ENCODE results near the gene ARFGAP1. TPM values are rescaled to one million over a fixed set of nuclear protein-coding genes. Genes with fewer than 3 reads are reported as not detected.
A peak's percentile ranks its signal among the peaks of the same experiment; 100 is the strongest.

ARFGAP1 gene
- polyA plus RNA-seq, 2 of the 4 experiments (the other 2 are of a cell fraction), result 41.0 to 106 TPM

DNA sequence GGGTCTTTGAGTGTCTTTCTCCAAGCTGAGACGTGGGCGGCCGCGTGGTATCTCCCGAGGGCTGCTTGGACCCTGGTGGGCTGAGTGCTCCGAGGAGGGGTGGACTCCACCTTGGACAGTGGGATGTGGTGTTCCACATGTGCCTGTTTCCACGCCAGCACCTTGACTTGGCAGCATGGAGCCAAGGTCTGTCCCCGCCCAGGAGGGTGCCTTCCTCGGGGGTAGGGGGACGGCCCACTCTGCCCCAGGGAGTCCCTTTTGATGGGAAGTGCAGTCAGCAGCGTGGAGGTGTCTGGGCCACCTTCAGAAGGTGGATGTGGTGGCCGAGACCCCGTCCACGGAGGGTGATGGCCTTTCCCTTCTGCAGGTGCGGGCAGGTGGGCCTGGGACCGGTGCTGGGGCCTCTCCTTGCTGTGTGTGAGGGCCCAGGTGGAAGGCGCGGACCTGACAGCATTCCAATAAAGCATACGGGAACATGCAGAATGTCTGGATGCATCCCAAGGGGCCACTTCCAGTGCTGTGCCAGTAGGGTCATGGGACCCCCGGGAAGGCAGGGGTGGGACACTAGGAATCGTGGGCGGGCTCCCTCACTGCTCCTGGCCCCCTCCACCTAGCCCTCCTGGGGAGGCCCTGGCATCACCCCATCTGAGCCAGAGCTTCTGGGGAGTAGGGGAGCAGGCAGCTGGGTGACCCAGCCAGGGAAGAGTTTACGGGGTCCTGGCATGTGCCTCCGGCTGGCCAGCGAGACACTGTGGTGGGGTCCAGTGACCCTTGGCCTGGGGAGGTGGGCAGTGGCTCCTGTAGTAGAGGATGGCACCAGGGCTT, 16.9 kb downstream of the ARFGAP1 start:
- 97% methylated on average over 11 of the region's 25 CpGs for WGBS (ENCODE audit: missing lambda C conversion rate)
- CTCF ChIA-PET, result interaction anchor here (1.0 to 30.4 kb wide), 9 partner anchors 8 to 64 kb away, joined by 3 to 401 read pairs (median 16); no protein-coding TSS in a partner anchor
- FAIRE-seq, result no peak

DNA sequence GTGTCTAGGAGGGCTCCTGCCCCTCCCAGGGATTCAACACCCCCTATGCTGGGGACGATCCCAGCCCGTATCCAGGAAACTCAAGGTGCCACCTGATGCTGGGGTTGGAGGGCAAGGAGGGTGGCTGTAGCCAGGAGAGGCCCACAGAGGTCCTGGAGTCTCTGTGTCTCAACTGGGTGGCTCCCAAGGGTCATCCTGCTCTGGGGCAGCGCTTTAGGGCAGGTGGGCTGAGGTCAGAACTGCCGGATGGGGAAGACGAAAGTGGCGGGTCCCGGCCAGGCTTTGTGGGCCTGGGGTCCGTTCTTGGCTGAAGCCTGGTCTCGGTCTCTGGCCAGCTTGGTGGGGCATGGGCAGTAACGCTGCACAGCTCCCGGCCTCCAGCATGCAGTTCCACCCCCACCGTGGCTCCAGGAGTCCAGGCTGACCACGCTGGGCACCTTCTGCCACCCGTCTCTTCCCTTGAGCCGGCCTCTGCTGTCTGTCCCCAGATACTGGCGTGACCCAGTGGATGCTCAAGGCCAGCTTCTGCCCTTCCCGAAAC, 17.6 kb downstream of the ARFGAP1 start:
- ATAC-seq, result peak; percentile 0 to 1; a peak in 2 of 6 replicates
- FAIRE-seq, result no peak

More for the DNA sequence above, 16.9 kb downstream of the ARFGAP1 start:
- Histone ChIP-seq H3K9me3 (no peaks in the 10 kb centered on the region), H3K27ac (peak overlapping the region in 1 of 2 experiments; percentile 29; a peak in 1 of 6 replicates), H3K4me3 (no peak overlapping the region), H3K4me2 (no peak overlapping the region), H3K4me1 (peaks cover 19% of the 10 kb centered on the region; the same call in 2 of the 3 replicates)
- ATAC-seq (no peak), DNase-seq (ENCODE audit: low read depth in 1 of 2, low spot score in 1 of 2) (no peak)
- no peak for TF ChIP-seq RFX5 (IDR thresholded peaks at IDR 0.05)
- POLR2A ChIA-PET, result no interaction called here

More for the DNA sequence above, 17.6 kb downstream of the ARFGAP1 start:
- POLR2A ChIA-PET, result no interaction called here
- CTCF ChIA-PET, result interaction anchor here (0.7 to 30.4 kb wide), 16 partner anchors 9 to 107 kb away, joined by 3 to 401 read pairs (median 8); partner anchors contain the start of genes BIRC7 and NKAIN4
- Histone ChIP-seq H3K4me1 (peaks cover 23% of the 10 kb centered on the region; the same call in 2 of the 3 replicates), H3K9me3 (no peaks in the 10 kb centered on the region), H3K4me2 (no peak overlapping the region), H3K4me3 (no peak overlapping the region), H3K27ac (peak overlapping the region in 1 of 2 experiments; percentile 29; a peak in 2 of 6 replicates)
- WGBS (ENCODE audit: missing lambda C conversion rate), result 85% methylated on average over 11 of the region's 17 CpGs
- DNase-seq (ENCODE audit: low read depth in 1 of 2, low spot score in 1 of 2), result no peak
- TF ChIP-seq KDM5A (IDR thresholded peaks at IDR 0.05), result no peak
- no peak for TF ChIP-seq ESRRA (IDR thresholded peaks at IDR 0.05; ENCODE audit: borderline replicate concordance, low read length)
- no peak for TF ChIP-seq ZNF302 (CRISPR knock-in tag; IDR thresholded peaks at IDR 0.05)
- no peak for TF ChIP-seq JUNB (IDR thresholded peaks at IDR 0.05)
- TF ChIP-seq SREBF2 (IDR thresholded peaks at IDR 0.05), result no peak
- TF ChIP-seq REST (IDR thresholded peaks at IDR 0.05), result no peak
- no peak for TF ChIP-seq FOSB (CRISPR knock-in tag; IDR thresholded peaks at IDR 0.05)
- TF ChIP-seq CTCF (IDR thresholded peaks at IDR 0.05), result no peak
- TF ChIP-seq EP300 (IDR thresholded peaks at IDR 0.05), result no peak
- TF ChIP-seq, protein P1, sequence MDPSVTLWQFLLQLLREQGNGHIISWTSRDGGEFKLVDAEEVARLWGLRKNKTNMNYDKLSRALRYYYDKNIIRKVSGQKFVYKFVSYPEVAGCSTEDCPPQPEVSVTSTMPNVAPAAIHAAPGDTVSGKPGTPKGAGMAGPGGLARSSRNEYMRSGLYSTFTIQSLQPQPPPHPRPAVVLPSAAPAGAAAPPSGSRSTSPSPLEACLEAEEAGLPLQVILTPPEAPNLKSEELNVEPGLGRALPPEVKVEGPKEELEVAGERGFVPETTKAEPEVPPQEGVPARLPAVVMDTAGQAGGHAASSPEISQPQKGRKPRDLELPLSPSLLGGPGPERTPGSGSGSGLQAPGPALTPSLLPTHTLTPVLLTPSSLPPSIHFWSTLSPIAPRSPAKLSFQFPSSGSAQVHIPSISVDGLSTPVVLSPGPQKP (IDR thresholded peaks at IDR 0.05; ENCODE audit: low read depth, low read length), result no peak
- TF ChIP-seq USF2 (IDR thresholded peaks at IDR 0.05), result no peak
